Ovary (tissue), 3 donors: ENCODE measurements around the gene ZNF585A.

Source experiments
- CTCF ChIP-seq, 3 donors: fragments of 450-650 bp in 2 of 3; fragments of 200-600 bp in 1 of 3; IDR thresholded peaks; one replicate each; pipeline versions ENCODE4 v1.5.1 to v1.8.0; 2016 to 2022; ENCODE audit warnings: antibody characterized with exemption in 3 of 3, mild to moderate bottlenecking in 1 of 3
- EP300 ChIP-seq: sonication (generic); formaldehyde crosslinking; IDR thresholded peaks from one replicate; pipeline ENCODE4 v1.6.1; 2017; ENCODE audit warnings: antibody characterized with exemption
- donor health status: DM: no; HTN: no; CAD: no.

GRCh38 chr19:37197768-37198167, 25.3 kb upstream of the ZNF585A start:
- TF ChIP-seq CTCF (IDR thresholded peaks at IDR 0.05) (no peak), EP300 (no peak)
